Kidney epithelial cell (primary cell): ENCODE results near the gene DCTD. TPM values are rescaled to one million over a fixed set of nuclear protein-coding genes. Genes with fewer than 3 reads are reported as not detected.

Experiments used
- DNase-seq: peaks from one replicate; pipeline ENCODE4 v3.0.0-alpha.2; 2010; ENCODE audit warnings: low read depth
- H3K27me3 ChIP-seq: 2 replicates; pipeline ENCODE4 v1.6.0; 2011; ENCODE audit warnings: low read length; ENCODE audit not compliant: control insufficient read depth, insufficient read depth
- H3K36me3 ChIP-seq: 2 replicates; pipeline ENCODE4 v1.5.1; 2011; ENCODE audit warnings: low read length; ENCODE audit not compliant: control insufficient read depth, insufficient read depth
- H3K4me3 ChIP-seq: 2 replicates; pipeline ENCODE4 v1.5.1; 2011; ENCODE audit warnings: low read depth, mild to moderate bottlenecking, control low read depth, low read length
- total RNA-seq: library from RNA; depleted of rRNA; stranded (reverse); fragments of >200 nt; gene quantifications from 2 replicates; pipeline ENCODE4 v1.2.3, GENCODE V29; 2015
- TF ChIP-seq, protein P1 (sequence below): IDR thresholded peaks from 2 replicates; pipeline ENCODE4 v1.5.1; 2011; ENCODE audit warnings: mild to moderate bottlenecking, moderate library complexity, low read length, control low read depth, inconsistent platforms; ENCODE audit not compliant: insufficient read depth, poor library complexity, severe bottlenecking

The DCTD gene
- total RNA-seq, 1 donor from 2014 or later = 116 TPM

GRCh38 chr4:182939680-182940079 lies 22.5 kb upstream of the DCTD start:
- H3K27me3 ChIP-seq = peaks cover 2% of the 10 kb centered on the region

GRCh38 chr4:182938205-182938645 lies 21.0 kb upstream of the DCTD start:
- TF ChIP-seq, protein P1, sequence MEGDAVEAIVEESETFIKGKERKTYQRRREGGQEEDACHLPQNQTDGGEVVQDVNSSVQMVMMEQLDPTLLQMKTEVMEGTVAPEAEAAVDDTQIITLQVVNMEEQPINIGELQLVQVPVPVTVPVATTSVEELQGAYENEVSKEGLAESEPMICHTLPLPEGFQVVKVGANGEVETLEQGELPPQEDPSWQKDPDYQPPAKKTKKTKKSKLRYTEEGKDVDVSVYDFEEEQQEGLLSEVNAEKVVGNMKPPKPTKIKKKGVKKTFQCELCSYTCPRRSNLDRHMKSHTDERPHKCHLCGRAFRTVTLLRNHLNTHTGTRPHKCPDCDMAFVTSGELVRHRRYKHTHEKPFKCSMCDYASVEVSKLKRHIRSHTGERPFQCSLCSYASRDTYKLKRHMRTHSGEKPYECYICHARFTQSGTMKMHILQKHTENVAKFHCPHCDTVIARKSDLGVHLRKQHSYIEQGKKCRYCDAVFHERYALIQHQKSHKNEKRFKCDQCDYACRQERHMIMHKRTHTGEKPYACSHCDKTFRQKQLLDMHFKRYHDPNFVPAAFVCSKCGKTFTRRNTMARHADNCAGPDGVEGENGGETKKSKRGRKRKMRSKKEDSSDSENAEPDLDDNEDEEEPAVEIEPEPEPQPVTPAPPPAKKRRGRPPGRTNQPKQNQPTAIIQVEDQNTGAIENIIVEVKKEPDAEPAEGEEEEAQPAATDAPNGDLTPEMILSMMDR = peak; percentile 91
- no peak for DNase-seq
- Histone ChIP-seq H3K27me3 (peaks cover 2% of the 10 kb centered on the region), H3K4me3 (no peak overlapping the region), H3K36me3 (no peaks in the 10 kb centered on the region)

More at GRCh38 chr4:182939680-182940079, 22.5 kb upstream of the DCTD start:
- no peak for DNase-seq
- H3K4me3 ChIP-seq = no peak overlapping the region
- H3K36me3 ChIP-seq = no peaks in the 10 kb centered on the region
- TF ChIP-seq, protein P1 = no peak

- Histone ChIP-seq H3K4me3 (no peak overlapping the region), H3K36me3 (no peaks in the 10 kb centered on the region), H3K27me3 (peaks cover 2% of the 10 kb centered on the region)
- TF ChIP-seq, protein P1 = no peak
- no peak for DNase-seq
Measured at GRCh38 chr4:182937268-182938204, 20.4 kb upstream of the DCTD start.

DNA sequence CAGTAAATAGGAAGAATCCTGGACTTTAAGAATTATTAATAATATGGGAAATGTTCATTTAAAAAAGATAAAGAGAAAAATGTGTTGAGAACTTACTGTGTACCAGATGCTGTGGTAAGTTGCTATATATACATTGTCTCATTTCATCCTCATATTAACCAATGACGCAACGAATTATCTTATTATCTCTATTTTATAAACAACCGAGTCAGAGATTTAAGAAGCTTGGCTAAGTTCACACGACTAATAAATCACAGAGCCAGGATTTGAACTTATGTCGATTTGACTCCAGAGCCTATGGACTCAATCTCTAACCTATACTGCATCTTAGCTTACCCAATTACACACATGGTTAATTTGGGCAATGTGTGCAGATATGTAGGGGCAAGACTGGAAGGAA lies 15.5 kb upstream of the DCTD start:
- no peak overlapping the region for H3K4me3 ChIP-seq
- H3K27me3 ChIP-seq = no peaks in the 10 kb centered on the region
- no peak for DNase-seq
- no peaks in the 10 kb centered on the region for H3K36me3 ChIP-seq
- TF ChIP-seq, protein P1 = no peak

DNA sequence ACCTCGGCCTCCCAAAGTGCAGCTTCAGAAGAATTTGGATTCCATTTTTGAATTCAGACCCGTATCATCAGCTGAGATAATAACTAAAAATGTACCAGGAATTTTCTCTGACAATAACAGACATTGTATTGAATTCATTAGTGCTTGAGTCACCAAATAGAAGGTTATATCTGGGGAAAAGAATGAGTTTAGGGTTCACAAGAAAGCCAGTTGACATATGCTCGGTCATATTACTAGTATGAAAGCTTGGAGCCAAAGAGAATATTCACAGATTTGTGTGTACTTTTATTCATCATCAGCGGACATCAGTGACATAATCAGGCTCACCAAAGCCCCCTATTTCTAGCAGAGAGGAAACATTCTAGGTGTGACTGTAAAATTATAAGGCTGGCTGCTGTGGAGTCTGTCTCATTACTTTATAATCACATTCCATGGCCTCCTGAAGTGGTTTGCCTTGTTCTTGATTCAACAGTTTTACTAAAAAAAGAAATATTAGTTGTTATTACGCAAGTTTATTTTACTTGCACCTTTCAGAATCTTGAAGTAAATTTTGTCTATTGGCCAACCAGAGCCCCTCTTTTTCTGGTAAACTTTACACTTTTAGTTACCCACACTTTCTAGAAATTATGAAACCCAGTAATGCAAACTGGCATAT lies 14.6 kb upstream of the DCTD start:
- H3K4me3 ChIP-seq = no peak overlapping the region
- no peaks in the 10 kb centered on the region for H3K27me3 ChIP-seq
- TF ChIP-seq, protein P1 = no peak
- no peaks in the 10 kb centered on the region for H3K36me3 ChIP-seq
- DNase-seq = no peak
